ENCODE results near the gene TNS3. TPM values are rescaled to one million over a fixed set of nuclear protein-coding genes. Genes with fewer than 3 reads are reported as not detected.

The TNS3 gene
- total and polyA plus RNA-seq, 2 experiments from 2014 or later: 2.7 to 5.7 TPM

- H3K27ac ChIP-seq: no peak overlapping the region
Observed at GRCh38 chr7:47498229-47499056, 83.5 kb downstream of the TNS3 start.

DNA sequence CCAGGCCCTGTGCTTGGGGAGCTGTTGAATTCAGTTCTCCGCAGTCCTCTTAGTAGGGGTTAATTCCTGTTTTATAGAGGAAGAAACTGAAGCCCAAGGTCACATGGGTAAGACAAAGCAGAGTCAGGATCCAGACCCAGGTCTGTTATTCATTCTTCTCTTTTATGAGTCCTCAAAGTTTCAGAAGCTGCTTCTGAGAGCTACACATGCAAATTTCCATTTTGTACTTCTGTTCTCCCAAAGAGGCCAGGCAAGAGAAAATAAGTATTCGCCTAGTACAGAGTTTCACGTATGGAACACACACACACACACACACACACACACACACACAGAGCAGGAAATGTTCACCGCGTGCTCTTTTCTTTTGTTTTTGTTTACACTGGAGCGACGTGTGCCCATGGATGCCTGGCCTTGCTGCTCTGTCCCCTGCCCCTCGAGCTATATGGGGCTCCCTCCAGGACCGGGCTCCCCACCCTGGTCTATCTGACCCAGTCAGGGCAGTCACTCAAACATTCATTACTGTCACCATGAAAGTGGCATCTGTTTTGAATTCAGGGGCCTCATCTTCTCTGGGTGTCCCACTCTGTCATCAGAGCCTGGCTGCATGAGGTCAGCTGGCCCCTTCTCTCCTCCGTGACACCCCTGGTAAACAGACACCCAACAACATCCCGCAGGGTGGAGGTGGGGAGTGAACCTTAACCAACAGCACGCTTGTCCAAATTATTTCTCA, 84.4 kb downstream of the TNS3 start:
- DNase-seq (ENCODE audit: low read depth in 1 of 2, low spot score in 1 of 2): no peak
- Histone ChIP-seq H3K27me3 (no peaks in the 10 kb centered on the region), H3K9me3 (ENCODE audit: low read depth) (no peaks in the 10 kb centered on the region), H3K4me1 (ENCODE audit: low read depth) (peaks cover 39% of the 10 kb centered on the region), H3K27ac (no peak overlapping the region), H3K4me3 (no peak overlapping the region), H3K36me3 (no peaks in the 10 kb centered on the region)
- no peak for TF ChIP-seq CTCF (IDR thresholded peaks at IDR 0.05; ENCODE audit: low read depth, low read length)

More at GRCh38 chr7:47498229-47499056, 83.5 kb downstream of the TNS3 start:
- no peaks in the 10 kb centered on the region for H3K9me3 ChIP-seq (ENCODE audit: low read depth)
- TF ChIP-seq CTCF (IDR thresholded peaks at IDR 0.05; ENCODE audit: low read depth, low read length): no peak
- DNase-seq (ENCODE audit: low read depth in 1 of 2, low spot score in 1 of 2): no peak
- H3K36me3 ChIP-seq: no peaks in the 10 kb centered on the region
- H3K27me3 ChIP-seq: no peaks in the 10 kb centered on the region
- no peak overlapping the region for H3K4me3 ChIP-seq
- H3K4me1 ChIP-seq (ENCODE audit: low read depth): peaks cover 39% of the 10 kb centered on the region

DNA sequence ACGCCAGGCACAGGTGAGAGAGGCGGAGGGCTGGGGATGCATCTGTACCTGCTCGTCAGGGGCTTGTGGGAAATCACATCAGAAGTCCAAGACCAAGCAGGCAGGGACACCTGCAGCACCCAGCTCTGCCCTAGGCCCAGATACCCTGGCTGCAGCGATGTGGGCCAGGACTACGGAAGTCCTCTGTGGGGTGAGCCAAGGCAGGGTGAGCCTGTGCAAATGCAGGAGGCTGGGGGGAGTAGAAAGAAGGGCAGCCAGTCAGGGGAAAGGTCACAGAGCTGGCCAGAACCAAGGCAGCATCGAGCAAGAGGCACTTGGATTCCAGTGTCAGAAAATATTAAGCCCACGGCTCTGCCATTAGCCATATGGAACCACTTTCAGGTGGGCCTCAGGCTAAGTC, 85.2 kb downstream of the TNS3 start:
- TF ChIP-seq CTCF (IDR thresholded peaks at IDR 0.05; ENCODE audit: low read depth, low read length): no peak
- Histone ChIP-seq H3K9me3 (ENCODE audit: low read depth) (no peaks in the 10 kb centered on the region), H3K27me3 (no peaks in the 10 kb centered on the region), H3K4me1 (ENCODE audit: low read depth) (peaks cover 39% of the 10 kb centered on the region), H3K36me3 (no peaks in the 10 kb centered on the region), H3K27ac (no peak overlapping the region), H3K4me3 (no peak overlapping the region)
- no peak for DNase-seq (ENCODE audit: low read depth in 1 of 2, low spot score in 1 of 2)

DNA sequence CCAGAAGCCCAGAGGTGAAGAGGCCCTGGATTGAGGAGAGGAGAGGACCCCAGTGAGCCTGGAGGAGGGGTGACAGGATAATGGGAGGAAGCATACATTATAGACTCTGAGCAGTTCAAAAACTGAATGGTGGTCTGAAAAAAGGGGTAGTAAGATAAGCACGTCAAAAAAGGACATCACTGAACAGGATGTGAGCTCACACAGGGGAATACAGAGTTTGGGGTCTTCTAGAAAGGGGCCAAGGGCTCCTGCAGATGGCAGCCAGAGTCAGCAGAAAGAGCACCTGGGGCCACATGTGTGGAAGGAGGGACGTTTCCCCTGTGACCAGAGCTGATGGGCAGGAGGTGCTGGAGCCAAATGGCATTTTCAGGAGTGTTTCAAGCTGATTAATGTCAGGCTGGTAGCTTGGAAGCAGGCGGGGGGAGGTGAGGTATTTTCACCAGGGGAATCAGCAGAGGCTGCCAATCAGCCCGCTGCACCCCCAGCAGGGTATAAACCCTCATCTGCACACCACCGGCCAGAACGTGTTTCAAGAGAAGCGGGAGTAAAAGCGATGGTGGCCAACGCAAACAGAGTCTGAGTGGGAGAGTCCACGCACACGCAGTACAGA, 85.8 kb downstream of the TNS3 start:
- H3K4me3 ChIP-seq: no peak overlapping the region
- H3K4me1 ChIP-seq (ENCODE audit: low read depth): peaks cover 39% of the 10 kb centered on the region
- H3K36me3 ChIP-seq: no peaks in the 10 kb centered on the region
- H3K27ac ChIP-seq: no peak overlapping the region
- TF ChIP-seq CTCF (IDR thresholded peaks at IDR 0.05; ENCODE audit: low read depth, low read length): no peak
- H3K9me3 ChIP-seq (ENCODE audit: low read depth): no peaks in the 10 kb centered on the region
- DNase-seq (ENCODE audit: low read depth in 1 of 2, low spot score in 1 of 2): no peak
- no peaks in the 10 kb centered on the region for H3K27me3 ChIP-seq

- Histone ChIP-seq H3K27ac (peak overlapping the region; percentile 40), H3K4me3 (no peak overlapping the region), H3K36me3 (no peaks in the 10 kb centered on the region), H3K27me3 (no peaks in the 10 kb centered on the region), H3K9me3 (ENCODE audit: low read depth) (no peaks in the 10 kb centered on the region), H3K4me1 (ENCODE audit: low read depth) (peaks cover 42% of the 10 kb centered on the region)
- peak; percentile 18 for TF ChIP-seq CTCF (IDR thresholded peaks at IDR 0.05; ENCODE audit: low read depth, low read length)
- no peak for DNase-seq (ENCODE audit: low read depth in 1 of 2, low spot score in 1 of 2)
Observed at GRCh38 chr7:47493976-47494911, 87.7 kb downstream of the TNS3 start.

All from cardiac muscle cell (in vitro differentiated cells and primary cell).